Neural cell (in vitro differentiated cells): ENCODE measurements around the gene ADGRL3. TPM values are rescaled to one million over a fixed set of nuclear protein-coding genes. Genes with fewer than 3 reads are reported as not detected.

Experiments used
- H2AFZ ChIP-seq: fragments of 200-600, 300-800 bp; sonication (generic), shearing (Covaris generic); 2 replicates; pipeline ENCODE4 v1.6.0; 2014; ENCODE audit warnings: low read depth, mild to moderate bottlenecking, antibody characterized with exemption, low read length, moderate library complexity
- H3F3A ChIP-seq: fragments of 200-600 bp; shearing (Covaris generic); 2 replicates; pipeline ENCODE4 v1.6.1; 2016; ENCODE audit warnings: mild to moderate bottlenecking, moderate library complexity, mixed read lengths, antibody characterized with exemption, low read length; ENCODE audit not compliant: insufficient read depth, poor library complexity, severe bottlenecking
- H3K27ac ChIP-seq: fragments of 200-600, 300-800 bp; sonication (generic), shearing (Covaris generic); 2 replicates; pipeline ENCODE4 v1.5.1; 2014; ENCODE audit warnings: mild to moderate bottlenecking, low read length, moderate library complexity
- H3K27me3 ChIP-seq: fragments of 300-800, 200-600 bp; sonication (generic), shearing (Covaris generic); 2 replicates; pipeline ENCODE4 v1.6.0; 2014; ENCODE audit warnings: mild to moderate bottlenecking, low read depth, low read length, moderate library complexity; ENCODE audit not compliant: insufficient read depth
- H3K36me3 ChIP-seq: fragments of 300-800, 200-600 bp; sonication (generic), shearing (Covaris generic); 2 replicates; pipeline ENCODE4 v1.5.1; 2014; ENCODE audit warnings: mild to moderate bottlenecking, antibody characterized with exemption, low read length, moderate library complexity; ENCODE audit not compliant: insufficient read depth
- H3K4me2 ChIP-seq: fragments of 300-800, 200-600 bp; sonication (generic), shearing (Covaris generic); 2 replicates; pipeline ENCODE4 v1.6.0; 2014; ENCODE audit warnings: mild to moderate bottlenecking, low read length
- H3K4me3 ChIP-seq: fragments of 300-800, 200-600 bp; sonication (generic), shearing (Covaris generic); 2 replicates; pipeline ENCODE4 v1.5.1; 2014; ENCODE audit warnings: mild to moderate bottlenecking, low read length, moderate library complexity
- H3K79me2 ChIP-seq: fragments of 200-600 bp; shearing (Covaris generic); replicated peaks from 2 replicates; pipeline ENCODE4 v1.6.0; 2014; ENCODE audit warnings: mild to moderate bottlenecking, low read length, moderate library complexity; ENCODE audit not compliant: insufficient read depth
- H3K9ac ChIP-seq: fragments of 300-800, 200-600 bp; sonication (generic), shearing (Covaris generic); 2 replicates; pipeline ENCODE4 v1.6.1; 2016; ENCODE audit warnings: mild to moderate bottlenecking, low read length, mixed read lengths
- H3K9me2 ChIP-seq: fragments of 200-600 bp; shearing (Covaris generic); 2 replicates; pipeline ENCODE4 v1.6.1; 2016; ENCODE audit warnings: mild to moderate bottlenecking, low read length, mixed read lengths; ENCODE audit not compliant: insufficient read depth
- H3K9me3 ChIP-seq: fragments of 200-600, 300-800 bp; sonication (generic), shearing (Covaris generic); 2 replicates; pipeline ENCODE4 v1.6.1; 2016; ENCODE audit warnings: mild to moderate bottlenecking, mixed run types, low read length, moderate library complexity, mixed read lengths
- H4K20me1 ChIP-seq: fragments of 200-600 bp; shearing (Covaris generic); 2 replicates; pipeline ENCODE4 v1.6.1; 2016; ENCODE audit warnings: mild to moderate bottlenecking, mixed run types; ENCODE audit not compliant: insufficient read depth
- EP300 ChIP-seq: fragments of 450-650 bp; conservative IDR thresholded peaks from 2 replicates; pipeline ENCODE4 v1.6.1; 2014; ENCODE audit warnings: antibody characterized with exemption, mild to moderate bottlenecking, moderate library complexity; ENCODE audit not compliant: poor library complexity, severe bottlenecking
- EZH2 ChIP-seq: fragments of 200-600, 300-800 bp; shearing (Covaris generic), sonication (generic); IDR thresholded peaks from 2 replicates; pipeline ENCODE4 v1.6.1; 2014; ENCODE audit warnings: antibody characterized with exemption, low read length, borderline replicate concordance, mild to moderate bottlenecking; ENCODE audit not compliant: insufficient read depth, poor library complexity, severe bottlenecking
- MXI1 ChIP-seq: fragments of 450-650 bp; conservative IDR thresholded peaks from 2 replicates; pipeline ENCODE4 v1.6.1; 2014; ENCODE audit warnings: antibody characterized with exemption, mild to moderate bottlenecking; ENCODE audit not compliant: poor library complexity, severe bottlenecking
- POLR2AphosphoS5 ChIP-seq: IDR thresholded peaks from 2 replicates; pipeline ENCODE4 v1.6.1; 2012
- RAD21 ChIP-seq: fragments of 450-650 bp; conservative IDR thresholded peaks from 2 replicates; pipeline ENCODE4 v1.6.1; 2014; ENCODE audit warnings: antibody characterized with exemption, mild to moderate bottlenecking, moderate library complexity
- SMC3 ChIP-seq: fragments of 450-650 bp; conservative IDR thresholded peaks from 2 replicates; pipeline ENCODE4 v1.6.1; 2014; ENCODE audit warnings: antibody characterized with exemption, mild to moderate bottlenecking, moderate library complexity; ENCODE audit not compliant: poor library complexity
- TAF1 ChIP-seq: IDR thresholded peaks from 2 replicates; pipeline ENCODE4 v1.6.1; 2012; ENCODE audit warnings: low read depth
- polyA plus RNA-seq: library from polyadenylated mRNA; depleted of rRNA; stranded (reverse); fragments of >200 nt; gene quantifications from 2 replicates; pipeline ENCODE4 v1.2.3, GENCODE V29; 2014
- TF ChIP-seq, protein P1 (sequence below): fragments of 450-650 bp; IDR thresholded peaks from 2 replicates; pipeline ENCODE4 v1.5.1; 2014; ENCODE audit warnings: antibody characterized with exemption, mild to moderate bottlenecking, moderate library complexity; ENCODE audit not compliant: poor library complexity, severe bottlenecking
- TF ChIP-seq, protein P2 (sequence below): IDR thresholded peaks from 2 replicates; pipeline ENCODE4 v1.6.1; 2012; ENCODE audit warnings: borderline replicate concordance

The ADGRL3 gene
- polyA plus RNA-seq, 1 donor from 2014 or later: 99.4 TPM

DNA sequence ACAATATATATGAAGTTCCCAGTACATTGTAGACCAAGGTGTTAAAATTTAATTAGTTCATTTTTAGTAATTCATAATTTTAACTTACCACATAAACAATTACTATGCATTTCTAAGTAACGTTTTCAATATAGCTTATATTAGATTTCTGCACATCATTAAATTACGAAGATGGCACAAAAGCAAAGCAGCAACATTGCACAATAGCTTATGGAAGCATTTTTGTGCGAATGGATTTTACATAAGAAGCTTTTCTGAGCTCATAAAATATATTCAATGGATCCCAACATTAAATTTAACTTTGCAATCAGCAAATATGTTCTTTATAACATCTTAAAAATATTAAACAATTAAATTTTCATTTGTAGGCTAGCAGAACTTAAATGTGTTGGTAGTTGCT, 875.4 kb downstream of the ADGRL3 start:
- Histone ChIP-seq H3K9me3 (no peaks in the 10 kb centered on the region), H3K36me3 (peaks cover 7% of the 10 kb centered on the region), H3K9ac (no peak overlapping the region), H3K9me2 (no peaks in the 10 kb centered on the region), H3K4me2 (no peak overlapping the region), H3F3A (no peaks in the 10 kb centered on the region), H2AFZ (no peak overlapping the region), H3K4me3 (no peak overlapping the region), H3K27me3 (no peaks in the 10 kb centered on the region), H4K20me1 (no peaks in the 10 kb centered on the region), H3K79me2 (no peaks in the 10 kb centered on the region), H3K27ac (no peak overlapping the region)
- TF ChIP-seq SMC3: no peak
- no peak for TF ChIP-seq TAF1
- TF ChIP-seq, protein P1, sequence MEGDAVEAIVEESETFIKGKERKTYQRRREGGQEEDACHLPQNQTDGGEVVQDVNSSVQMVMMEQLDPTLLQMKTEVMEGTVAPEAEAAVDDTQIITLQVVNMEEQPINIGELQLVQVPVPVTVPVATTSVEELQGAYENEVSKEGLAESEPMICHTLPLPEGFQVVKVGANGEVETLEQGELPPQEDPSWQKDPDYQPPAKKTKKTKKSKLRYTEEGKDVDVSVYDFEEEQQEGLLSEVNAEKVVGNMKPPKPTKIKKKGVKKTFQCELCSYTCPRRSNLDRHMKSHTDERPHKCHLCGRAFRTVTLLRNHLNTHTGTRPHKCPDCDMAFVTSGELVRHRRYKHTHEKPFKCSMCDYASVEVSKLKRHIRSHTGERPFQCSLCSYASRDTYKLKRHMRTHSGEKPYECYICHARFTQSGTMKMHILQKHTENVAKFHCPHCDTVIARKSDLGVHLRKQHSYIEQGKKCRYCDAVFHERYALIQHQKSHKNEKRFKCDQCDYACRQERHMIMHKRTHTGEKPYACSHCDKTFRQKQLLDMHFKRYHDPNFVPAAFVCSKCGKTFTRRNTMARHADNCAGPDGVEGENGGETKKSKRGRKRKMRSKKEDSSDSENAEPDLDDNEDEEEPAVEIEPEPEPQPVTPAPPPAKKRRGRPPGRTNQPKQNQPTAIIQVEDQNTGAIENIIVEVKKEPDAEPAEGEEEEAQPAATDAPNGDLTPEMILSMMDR: no peak
- TF ChIP-seq MXI1: no peak
- TF ChIP-seq POLR2AphosphoS5: no peak
- TF ChIP-seq, protein P2, sequence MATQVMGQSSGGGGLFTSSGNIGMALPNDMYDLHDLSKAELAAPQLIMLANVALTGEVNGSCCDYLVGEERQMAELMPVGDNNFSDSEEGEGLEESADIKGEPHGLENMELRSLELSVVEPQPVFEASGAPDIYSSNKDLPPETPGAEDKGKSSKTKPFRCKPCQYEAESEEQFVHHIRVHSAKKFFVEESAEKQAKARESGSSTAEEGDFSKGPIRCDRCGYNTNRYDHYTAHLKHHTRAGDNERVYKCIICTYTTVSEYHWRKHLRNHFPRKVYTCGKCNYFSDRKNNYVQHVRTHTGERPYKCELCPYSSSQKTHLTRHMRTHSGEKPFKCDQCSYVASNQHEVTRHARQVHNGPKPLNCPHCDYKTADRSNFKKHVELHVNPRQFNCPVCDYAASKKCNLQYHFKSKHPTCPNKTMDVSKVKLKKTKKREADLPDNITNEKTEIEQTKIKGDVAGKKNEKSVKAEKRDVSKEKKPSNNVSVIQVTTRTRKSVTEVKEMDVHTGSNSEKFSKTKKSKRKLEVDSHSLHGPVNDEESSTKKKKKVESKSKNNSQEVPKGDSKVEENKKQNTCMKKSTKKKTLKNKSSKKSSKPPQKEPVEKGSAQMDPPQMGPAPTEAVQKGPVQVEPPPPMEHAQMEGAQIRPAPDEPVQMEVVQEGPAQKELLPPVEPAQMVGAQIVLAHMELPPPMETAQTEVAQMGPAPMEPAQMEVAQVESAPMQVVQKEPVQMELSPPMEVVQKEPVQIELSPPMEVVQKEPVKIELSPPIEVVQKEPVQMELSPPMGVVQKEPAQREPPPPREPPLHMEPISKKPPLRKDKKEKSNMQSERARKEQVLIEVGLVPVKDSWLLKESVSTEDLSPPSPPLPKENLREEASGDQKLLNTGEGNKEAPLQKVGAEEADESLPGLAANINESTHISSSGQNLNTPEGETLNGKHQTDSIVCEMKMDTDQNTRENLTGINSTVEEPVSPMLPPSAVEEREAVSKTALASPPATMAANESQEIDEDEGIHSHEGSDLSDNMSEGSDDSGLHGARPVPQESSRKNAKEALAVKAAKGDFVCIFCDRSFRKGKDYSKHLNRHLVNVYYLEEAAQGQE: no peak
- no peak for TF ChIP-seq EP300
- no peak for TF ChIP-seq EZH2
- TF ChIP-seq RAD21: no peak

DNA sequence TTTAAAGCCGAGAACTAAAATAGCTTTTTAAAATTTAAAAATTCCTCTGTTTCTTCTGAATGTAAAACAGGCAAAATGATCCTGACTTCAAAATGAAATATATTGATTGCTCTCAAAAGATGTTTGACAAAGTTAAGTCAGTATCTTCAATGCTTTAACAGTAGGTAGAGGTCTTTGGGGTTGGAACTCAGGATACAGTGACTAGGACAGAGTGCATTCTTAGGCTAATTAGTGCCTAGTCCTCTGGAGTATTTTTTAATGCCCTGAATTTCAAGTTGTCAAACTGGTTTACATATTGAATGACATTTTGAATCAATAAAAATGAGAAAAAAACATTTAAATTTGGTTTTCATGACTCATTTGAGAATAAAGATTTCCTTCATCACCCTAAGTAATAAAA, 877.3 kb downstream of the ADGRL3 start:
- TF ChIP-seq SMC3 (no peak), EP300 (no peak), POLR2AphosphoS5 (no peak), MXI1 (no peak), TAF1 (no peak), EZH2 (no peak), RAD21 (no peak)
- TF ChIP-seq, protein P1: no peak
- TF ChIP-seq, protein P2: no peak
- no peak overlapping the region for H2AFZ ChIP-seq
- H4K20me1 ChIP-seq: no peaks in the 10 kb centered on the region
- no peak overlapping the region for H3K4me3 ChIP-seq
- H3K9me3 ChIP-seq: no peaks in the 10 kb centered on the region
- H3K27ac ChIP-seq: no peak overlapping the region
- H3K79me2 ChIP-seq: no peaks in the 10 kb centered on the region
- H3F3A ChIP-seq: no peaks in the 10 kb centered on the region
- no peaks in the 10 kb centered on the region for H3K27me3 ChIP-seq
- no peak overlapping the region for H3K4me2 ChIP-seq
- no peak overlapping the region for H3K9ac ChIP-seq
- no peaks in the 10 kb centered on the region for H3K36me3 ChIP-seq
- H3K9me2 ChIP-seq: no peaks in the 10 kb centered on the region
